NCI-H1436 (cell line): Measurements from ENCODE around the gene TUBA1C.
"Not testable (repeated sequence)": the region's sequence is repeated elsewhere in the genome, so short reads cannot be mapped to it uniquely, and the experiment has no call there.

Source experiments
- DNase-seq: peaks from one replicate; lab custom pipeline; 2025; lab: John Stamatoyannopoulos, UW

TUBA1C gene

GRCh38 chr12:49310451-49311000 is 45.6 kb downstream of the TUBA1C start:
- DNase-seq, result not testable (repeated sequence)

GRCh38 chr12:49314811-49315210 is 49.9 kb downstream of the TUBA1C start:
- DNase-seq, result no peak

GRCh38 chr12:49317118-49317517 is 52.2 kb downstream of the TUBA1C start:
- DNase-seq, result not testable (repeated sequence)

GRCh38 chr12:49320411-49321103 is 55.7 kb downstream of the TUBA1C start:
- not testable (repeated sequence) for DNase-seq

GRCh38 chr12:49322367-49322707 is 57.5 kb downstream of the TUBA1C start:
- no peak for DNase-seq

GRCh38 chr12:49322708-49323523 is 58.0 kb downstream of the TUBA1C start, which contains the start of gene TROAP:
TSS of gene TROAP (plus strand) at chr12:49323255. CDS start at chr12:49323609, 354 bp downstream.
- peak; percentile 98 for DNase-seq

GRCh38 chr12:49323524-49324097 is 58.7 kb downstream of the TUBA1C start:
- no peak for DNase-seq
